WTC11 (cell line): ENCODE measurements around the gene TBX5.

Experiments
- CTCF ChIP-seq: fragments of 200-600 bp; IDR thresholded peaks from 2 replicates; pipeline ENCODE4 v1.8.0; 2022; ENCODE audit warnings: antibody characterized with exemption
- SMAD4 ChIP-seq: sonication (generic); formaldehyde crosslinking; IDR thresholded peaks from 2 replicates; pipeline ENCODE4 v1.8.0; 2022; ENCODE audit warnings: mild to moderate bottlenecking, missing genetic modification reagents
- TF ChIP-seq, protein P1 (sequence below): sonication (generic); formaldehyde crosslinking; IDR thresholded peaks from 2 replicates; pipeline ENCODE4 v1.8.1; 2023; ENCODE audit warnings: mild to moderate bottlenecking, missing genetic modification reagents, moderate library complexity

DNA sequence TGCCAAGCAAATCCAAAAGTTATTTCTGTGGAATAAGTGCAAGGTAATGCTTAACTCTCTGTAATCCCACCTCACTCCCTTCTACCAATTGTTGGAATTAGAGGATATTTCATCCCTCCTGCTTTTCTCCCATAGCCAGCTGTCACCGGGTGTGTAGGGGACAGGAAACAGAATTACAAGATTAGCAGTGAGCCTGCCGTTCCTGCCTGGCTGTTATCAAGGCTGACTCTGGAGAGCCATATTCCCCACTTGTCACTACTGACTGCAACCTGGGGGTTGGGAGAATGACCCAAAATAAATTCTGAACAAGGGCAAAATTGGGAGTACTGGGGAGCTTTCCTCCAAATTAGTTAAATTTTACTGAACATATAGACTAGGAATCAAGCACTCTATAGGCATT, 24.8 kb downstream of the TBX5 start:
- TF ChIP-seq SMAD4, result no peak
- TF ChIP-seq CTCF, result no peak
- TF ChIP-seq, protein P1, sequence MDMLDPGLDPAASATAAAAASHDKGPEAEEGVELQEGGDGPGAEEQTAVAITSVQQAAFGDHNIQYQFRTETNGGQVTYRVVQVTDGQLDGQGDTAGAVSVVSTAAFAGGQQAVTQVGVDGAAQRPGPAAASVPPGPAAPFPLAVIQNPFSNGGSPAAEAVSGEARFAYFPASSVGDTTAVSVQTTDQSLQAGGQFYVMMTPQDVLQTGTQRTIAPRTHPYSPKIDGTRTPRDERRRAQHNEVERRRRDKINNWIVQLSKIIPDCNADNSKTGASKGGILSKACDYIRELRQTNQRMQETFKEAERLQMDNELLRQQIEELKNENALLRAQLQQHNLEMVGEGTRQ (CRISPR knock-in tag), result no peak
